HepG2 (cell line): ENCODE measurements around the gene HSP90AB1. TPM values are rescaled to one million over a fixed set of nuclear protein-coding genes. Genes with fewer than 3 reads are reported as not detected.

Experiments used
- AGO2 ChIP-seq: fragments of 200-400 bp; formaldehyde crosslinking; optimal IDR thresholded peaks from 2 replicates; pipeline ENCODE3; 2017; ENCODE audit warnings: mild to moderate bottlenecking, low read depth, low read length, moderate library complexity
- DMTF1 ChIP-seq: sonication (generic); formaldehyde crosslinking; IDR thresholded peaks from 2 replicates; pipeline ENCODE4 v1.4.0; 2020; ENCODE audit warnings: mild to moderate bottlenecking, missing genetic modification reagents
- ELK4 ChIP-seq: sonication (generic); formaldehyde crosslinking; IDR thresholded peaks from 2 replicates; pipeline ENCODE4 v1.9.0; 2021; ENCODE audit warnings: missing genetic modification reagents, borderline replicate concordance
- FOXK2 ChIP-seq: fragments of 450-650 bp; IDR thresholded peaks from 2 replicates; pipeline ENCODE4 v1.6.1; 2016
- FOXO1 ChIP-seq: sonication (generic); formaldehyde crosslinking; IDR thresholded peaks from 2 replicates; pipeline ENCODE4 v1.4.0; 2020; ENCODE audit warnings: missing genetic modification reagents
- HIC2 ChIP-seq: sonication (generic); formaldehyde crosslinking; IDR thresholded peaks from 2 replicates; pipeline ENCODE4 v1.9.0; 2022; ENCODE audit warnings: low read depth, missing genetic modification reagents
- HINFP ChIP-seq: sonication (generic); formaldehyde crosslinking; IDR thresholded peaks from 2 replicates; pipeline ENCODE4 v1.4.0; 2020; ENCODE audit warnings: low read depth, mild to moderate bottlenecking, missing genetic modification reagents
- NKX3-1 ChIP-seq: sonication (generic); formaldehyde crosslinking; IDR thresholded peaks from 2 replicates; pipeline ENCODE4 v1.5.0; 2020; ENCODE audit warnings: missing genetic modification reagents
- PAF1 ChIP-seq: IDR thresholded peaks from 2 replicates; pipeline ENCODE4 v1.6.1; 2016; ENCODE audit warnings: missing genetic modification reagents, missing compliant biosample characterization
- REST ChIP-seq, 2 experiments: IDR thresholded peaks; 2 replicates each; pipeline ENCODE4 v1.6.1; 2011 to 2012; ENCODE audit warnings: low read length in 2 of 2, borderline replicate concordance in 1 of 2, low read depth in 1 of 2, mild to moderate bottlenecking in 1 of 2, moderate library complexity in 1 of 2
- SETDB1 ChIP-seq: sonication (generic); formaldehyde crosslinking; IDR thresholded peaks from 2 replicates; pipeline ENCODE4 v1.5.1; 2020; ENCODE audit warnings: missing genetic modification reagents, mild to moderate bottlenecking, borderline replicate concordance
- TCF12 ChIP-seq, 2 experiments: fragments of 450-650 bp in 1 of 2; sonication (generic) in 1 of 2; formaldehyde crosslinking in 1 of 2; IDR thresholded peaks; 2 replicates each; pipeline versions ENCODE4 v1.6.1 to v1.8.0; 2017 to 2022; ENCODE audit warnings: antibody characterized with exemption in 1 of 2, mild to moderate bottlenecking in 1 of 2, missing genetic modification reagents in 1 of 2, moderate library complexity in 1 of 2
- THAP11 ChIP-seq: IDR thresholded peaks from 2 replicates; pipeline ENCODE4 v1.6.1; 2016; ENCODE audit warnings: missing biosample characterization, missing genetic modification reagents
- ZKSCAN1 ChIP-seq: fragments of 150-350 bp; IDR thresholded peaks from 2 replicates; pipeline ENCODE4 v1.6.1; 2014; ENCODE audit warnings: low read length
- ZNF17 ChIP-seq: sonication (generic); formaldehyde crosslinking; IDR thresholded peaks from 2 replicates; pipeline ENCODE4 v1.5.0; 2020; ENCODE audit warnings: mild to moderate bottlenecking, missing genetic modification reagents
- ZNF230 ChIP-seq: sonication (generic); formaldehyde crosslinking; IDR thresholded peaks from 2 replicates; pipeline ENCODE4 v1.4.0; 2020; ENCODE audit warnings: mild to moderate bottlenecking, missing genetic modification reagents
- ZNF260 ChIP-seq: sonication (generic); formaldehyde crosslinking; IDR thresholded peaks from 2 replicates; pipeline ENCODE4 v1.4.0; 2020; ENCODE audit warnings: missing genetic modification reagents, low read depth, mild to moderate bottlenecking, borderline replicate concordance
- ZNF317 ChIP-seq: sonication (generic); formaldehyde crosslinking; IDR thresholded peaks from 2 replicates; pipeline ENCODE4 v1.5.0; 2020; ENCODE audit warnings: mild to moderate bottlenecking, missing genetic modification reagents
- ZNF749 ChIP-seq: sonication (generic); formaldehyde crosslinking; IDR thresholded peaks from 2 replicates; pipeline ENCODE4 v1.8.0; 2022; ENCODE audit warnings: mild to moderate bottlenecking, missing genetic modification reagents, moderate library complexity, borderline replicate concordance
- polyA plus RNA-seq, 8 experiments: library from polyadenylated mRNA; depleted of rRNA in 3 of 8; stranded (reverse) in 7 of 8; unstranded in 1 of 8; fragments of >200 nt; fragmentation: Illumina TruSeq in 4 of 8; extraction: Trizol in 4 of 8; gene quantifications; 2 replicates each; pipeline versions ENCODE4 v1.2.1 to v1.2.3, GENCODE V29; 2011 to 2016; ENCODE audit warnings: low read depth in 4 of 8, missing spikeins in 1 of 8, mixed read lengths in 1 of 8; ENCODE audit not compliant: insufficient read depth in 1 of 8
- total RNA-seq, 5 experiments: library from RNA; depleted of rRNA; stranded (reverse); fragments of >200 nt; fragmentation: Illumina TruSeq; extraction: Trizol; gene quantifications; 2 replicates each; pipeline ENCODE4 v1.2.3, GENCODE V29; 2016; ENCODE audit warnings: low read depth in 1 of 5

The HSP90AB1 gene
- total and polyA plus RNA-seq, 2 of the 13 experiments (the other 11 are each of a cell fraction or from before 2014, with no cell fraction given): 1,325 to 1,472 TPM

- TF ChIP-seq NKX3-1 (no peak), AGO2 (peak; percentile 29), FOXO1 (CRISPR knock-in tag) (no peak), DMTF1 (CRISPR knock-in tag) (no peak), REST (IDR thresholded peaks at IDR 0.05; ENCODE audit: borderline replicate concordance in 1 of 2, low read depth in 1 of 2, low read length in 2 of 2) (no peak), SETDB1 (CRISPR knock-in tag) (no peak), PAF1 (CRISPR knock-in tag) (peak; percentile 55; the same call in 1 of the 2 replicates), FOXK2 (no peak), ZNF17 (CRISPR knock-in tag) (0 out of 2 replicates have a peak, but pooled peaks have one; percentile 52), ZNF260 (CRISPR knock-in tag) (no peak), THAP11 (CRISPR knock-in tag) (0 out of 2 replicates have a peak, but pooled peaks have one; percentile 15), ZKSCAN1 (no peak), HIC2 (CRISPR knock-in tag) (no peak), ELK4 (CRISPR knock-in tag) (0 out of 2 replicates have a peak, but pooled peaks have one; percentile 13), ZNF230 (CRISPR knock-in tag) (no peak), ZNF749 (CRISPR knock-in tag) (no peak), HINFP (CRISPR knock-in tag) (no peak), ZNF317 (CRISPR knock-in tag) (no peak), TCF12 (IDR thresholded peaks at IDR 0.05) (no peak), TCF12 (CRISPR knock-in tag; IDR thresholded peaks at IDR 0.05) (no peak)
Observed at GRCh38 chr6:44249082-44249748, 2.3 kb downstream of the HSP90AB1 start (continued).
